ENCODE results near the gene KSR2. TPM values are rescaled to one million over a fixed set of nuclear protein-coding genes. Genes with fewer than 3 reads are reported as not detected.

KSR2 gene
- total RNA-seq, 4 donors from 2014 or later, result 0.02 to 0.10 TPM; not detected in 2

DNA sequence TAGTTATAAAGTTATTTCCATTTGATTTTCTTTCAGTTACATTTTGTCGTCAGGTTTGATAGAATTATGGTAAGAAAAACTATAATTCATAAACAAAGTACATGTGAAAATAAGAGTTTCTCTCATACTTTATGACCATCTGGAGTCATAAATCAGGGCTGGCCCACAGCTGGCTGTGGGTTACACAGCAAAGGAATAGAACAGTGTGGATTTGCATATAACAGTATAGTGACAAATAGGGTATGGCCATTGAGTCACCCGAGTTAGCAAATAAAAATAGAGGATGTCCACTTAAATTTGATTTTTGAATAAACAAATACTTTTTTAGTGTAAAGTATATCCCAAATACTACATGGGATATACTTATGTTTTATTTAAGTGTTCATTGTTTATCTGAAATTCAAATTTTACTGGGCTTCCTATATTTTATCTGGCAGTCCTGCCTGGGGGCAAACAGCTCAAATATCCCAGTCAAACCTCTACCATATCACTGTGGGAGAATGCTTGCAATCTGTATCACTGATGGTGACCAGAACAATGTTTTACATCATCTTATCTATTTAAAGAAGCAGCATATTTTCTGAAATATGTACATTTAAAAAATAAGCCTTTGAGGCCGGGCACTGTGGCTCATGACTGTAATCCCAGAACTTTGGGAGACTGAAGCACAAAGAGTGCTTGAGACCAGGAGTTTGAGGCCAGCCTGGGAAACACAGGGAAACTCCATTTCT lies 65.5 kb downstream of the KSR2 start:
- no peak for DNase-seq

DNA sequence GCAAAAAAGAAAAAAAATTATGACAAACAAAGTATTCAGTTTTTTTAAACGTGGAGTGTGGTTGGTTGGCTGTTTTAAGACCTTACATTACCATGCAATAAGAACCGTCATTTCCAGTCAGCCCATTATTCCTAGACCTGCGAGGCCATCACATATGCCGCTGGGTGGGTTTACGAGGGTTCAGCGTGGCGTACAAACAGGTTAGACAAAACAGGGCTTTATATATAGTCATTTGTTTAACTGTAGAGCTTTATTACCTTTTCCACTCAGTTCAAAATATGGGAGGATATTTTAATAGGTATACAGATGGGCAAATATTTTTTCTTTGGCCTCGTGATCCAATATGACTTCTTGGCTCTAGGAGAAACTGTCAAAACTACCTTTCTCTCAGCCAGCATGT lies 67.2 kb downstream of the KSR2 start:
- Histone ChIP-seq H3K4me1 (no peaks in the 10 kb centered on the region), H3K27me3 (no peaks in the 10 kb centered on the region), H3K36me3 (no peaks in the 10 kb centered on the region), H3K9me3 (no peaks in the 10 kb centered on the region), H3K27ac (no peak overlapping the region), H3K4me3 (no peak overlapping the region)
- TF ChIP-seq, protein P1, sequence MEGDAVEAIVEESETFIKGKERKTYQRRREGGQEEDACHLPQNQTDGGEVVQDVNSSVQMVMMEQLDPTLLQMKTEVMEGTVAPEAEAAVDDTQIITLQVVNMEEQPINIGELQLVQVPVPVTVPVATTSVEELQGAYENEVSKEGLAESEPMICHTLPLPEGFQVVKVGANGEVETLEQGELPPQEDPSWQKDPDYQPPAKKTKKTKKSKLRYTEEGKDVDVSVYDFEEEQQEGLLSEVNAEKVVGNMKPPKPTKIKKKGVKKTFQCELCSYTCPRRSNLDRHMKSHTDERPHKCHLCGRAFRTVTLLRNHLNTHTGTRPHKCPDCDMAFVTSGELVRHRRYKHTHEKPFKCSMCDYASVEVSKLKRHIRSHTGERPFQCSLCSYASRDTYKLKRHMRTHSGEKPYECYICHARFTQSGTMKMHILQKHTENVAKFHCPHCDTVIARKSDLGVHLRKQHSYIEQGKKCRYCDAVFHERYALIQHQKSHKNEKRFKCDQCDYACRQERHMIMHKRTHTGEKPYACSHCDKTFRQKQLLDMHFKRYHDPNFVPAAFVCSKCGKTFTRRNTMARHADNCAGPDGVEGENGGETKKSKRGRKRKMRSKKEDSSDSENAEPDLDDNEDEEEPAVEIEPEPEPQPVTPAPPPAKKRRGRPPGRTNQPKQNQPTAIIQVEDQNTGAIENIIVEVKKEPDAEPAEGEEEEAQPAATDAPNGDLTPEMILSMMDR (IDR thresholded peaks at IDR 0.05 in 4 of 5, conservative IDR thresholded peaks at IDR 0.05 in 1 of 5), result no peak
- TF ChIP-seq POLR2A (IDR thresholded peaks at IDR 0.05), result no peak
- in situ Hi-C loops (cut with MboI; ENCODE audit: low sequenced_read_pairs in 4 of 4), result no loop called here
- intact Hi-C loops (cut with DNase I; ENCODE audit: low total_unique reads), result no loop called here
- DNase-seq (no peak), ATAC-seq (no peak)

More for the DNA sequence above, 65.5 kb downstream of the KSR2 start:
- in situ Hi-C loops (cut with MboI; ENCODE audit: low sequenced_read_pairs in 4 of 4) (no loop called here), intact Hi-C loops (cut with DNase I; ENCODE audit: low total_unique reads) (no loop called here)
- H3K27me3 ChIP-seq, result no peaks in the 10 kb centered on the region
- no peak overlapping the region for H3K27ac ChIP-seq
- H3K9me3 ChIP-seq, result no peaks in the 10 kb centered on the region
- no peaks in the 10 kb centered on the region for H3K36me3 ChIP-seq
- H3K4me3 ChIP-seq, result no peak overlapping the region
- no peak for ATAC-seq
- TF ChIP-seq, protein P1 (IDR thresholded peaks at IDR 0.05 in 4 of 5, conservative IDR thresholded peaks at IDR 0.05 in 1 of 5), result no peak
- no peak for TF ChIP-seq POLR2A (IDR thresholded peaks at IDR 0.05)
- no peaks in the 10 kb centered on the region for H3K4me1 ChIP-seq

DNA sequence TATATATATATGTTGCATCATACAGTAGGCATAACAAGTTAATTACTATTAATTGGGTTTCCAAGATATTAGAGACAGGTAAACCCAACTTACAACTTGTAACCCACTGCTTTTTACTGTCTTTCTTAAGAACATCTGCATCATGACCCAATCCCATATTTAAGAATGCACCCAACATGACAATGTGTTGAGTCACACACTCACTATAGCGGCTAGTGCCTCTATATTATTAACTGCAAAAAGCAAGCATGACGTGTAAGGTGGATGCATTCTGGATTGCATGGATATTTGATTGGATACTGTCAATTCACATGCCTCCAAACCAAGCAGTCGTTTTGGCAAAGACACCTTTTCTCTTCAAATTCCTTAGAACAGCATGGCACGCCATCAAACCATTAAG lies 68.2 kb downstream of the KSR2 start:
- ATAC-seq, result no peak
- H3K27me3 ChIP-seq, result no peaks in the 10 kb centered on the region
- intact Hi-C loops (cut with DNase I; ENCODE audit: low total_unique reads), result no loop called here
- no peak overlapping the region for H3K27ac ChIP-seq
- no peak overlapping the region for H3K4me3 ChIP-seq
- TF ChIP-seq, protein P1 (IDR thresholded peaks at IDR 0.05 in 4 of 5, conservative IDR thresholded peaks at IDR 0.05 in 1 of 5), result no peak
- DNase-seq, result no peak
- H3K9me3 ChIP-seq, result no peaks in the 10 kb centered on the region
- no peaks in the 10 kb centered on the region for H3K36me3 ChIP-seq
- in situ Hi-C loops (cut with MboI; ENCODE audit: low sequenced_read_pairs in 4 of 4), result no loop called here
- no peaks in the 10 kb centered on the region for H3K4me1 ChIP-seq

DNA sequence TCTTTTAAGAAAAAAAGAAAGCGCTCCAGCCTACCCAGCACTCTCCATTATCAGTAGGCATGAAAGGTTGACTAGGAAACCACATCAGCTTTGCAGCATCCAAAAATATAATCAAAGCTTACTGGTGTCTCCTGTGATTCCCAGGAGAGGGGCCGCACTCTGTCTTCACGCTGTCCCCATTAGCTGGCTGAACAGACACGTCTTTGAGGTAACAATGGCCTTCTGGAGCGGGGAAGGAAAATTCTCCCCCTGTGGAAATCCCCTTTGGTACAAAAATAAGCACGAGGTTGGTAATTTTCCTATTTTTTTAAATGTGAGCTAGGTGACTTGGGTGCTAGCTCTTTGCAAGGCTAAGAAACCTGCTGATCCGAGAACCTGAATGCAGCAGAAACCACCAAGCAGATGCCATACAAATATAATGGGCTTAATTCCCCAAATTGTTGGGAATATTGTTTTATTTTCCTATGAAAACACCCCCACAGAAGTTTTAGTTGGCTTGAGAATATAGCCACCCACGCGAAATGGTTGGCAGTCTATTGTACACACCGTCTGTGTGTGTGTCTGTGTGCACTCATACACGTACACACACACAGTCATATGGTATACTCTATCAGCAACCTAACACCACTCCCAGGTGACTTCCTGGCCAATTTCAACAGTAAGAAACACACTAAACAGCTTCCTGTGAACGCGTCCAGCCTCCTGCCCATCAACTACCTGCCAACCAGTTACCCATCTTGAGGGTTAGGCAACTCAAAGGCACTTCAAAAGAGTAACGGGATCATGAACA lies 71.2 kb downstream of the KSR2 start:
- no peaks in the 10 kb centered on the region for H3K27me3 ChIP-seq
- no peak overlapping the region for H3K27ac ChIP-seq
- H3K9me3 ChIP-seq, result no peaks in the 10 kb centered on the region
- no peak overlapping the region for H3K4me3 ChIP-seq
- ATAC-seq (no peak), DNase-seq (no peak)
- TF ChIP-seq, protein P1 (IDR thresholded peaks at IDR 0.05 in 4 of 5, conservative IDR thresholded peaks at IDR 0.05 in 1 of 5), result no peak
- no peak for TF ChIP-seq POLR2A (IDR thresholded peaks at IDR 0.05)
- in situ Hi-C loops (cut with MboI; ENCODE audit: low sequenced_read_pairs in 4 of 4) (no loop called here), intact Hi-C loops (cut with DNase I; ENCODE audit: low total_unique reads) (no loop called here)
- no peaks in the 10 kb centered on the region for H3K36me3 ChIP-seq
- H3K4me1 ChIP-seq, result no peaks in the 10 kb centered on the region

Data from gastrocnemius medialis (tissue), 4 donors.